ENCODE data around the gene ZFAND2A.

Gene ZFAND2A

GRCh38 chr7:1134951-1135350, 25.0 kb downstream of the ZFAND2A start:
- Histone ChIP-seq H2AFZ (ENCODE audit: low read length) (no peak overlapping the region), H3K9ac (ENCODE audit: low read depth, low read length, poor library complexity, severe bottlenecking) (no peak overlapping the region), H3K4me3 (ENCODE audit: low read length, poor library complexity, severe bottlenecking) (no peak overlapping the region), H3K4me1 (ENCODE audit: insufficient read depth, low read length, poor library complexity, severe bottlenecking) (peaks cover 8% of the 10 kb centered on the region), H3K9me3 (ENCODE audit: insufficient read depth, low read depth, low read length) (no peaks in the 10 kb centered on the region), H3K4me2 (ENCODE audit: low read depth, low read length, poor library complexity, severe bottlenecking) (no peak overlapping the region), H4K20me1 (ENCODE audit: insufficient read depth, low read length, poor library complexity, severe bottlenecking) (no peaks in the 10 kb centered on the region), H3F3A (ENCODE audit: low read depth) (no peaks in the 10 kb centered on the region), H3K36me3 (ENCODE audit: insufficient read depth, low read length) (no peaks in the 10 kb centered on the region), H3K27me3 (ENCODE audit: insufficient read depth, low read length, poor library complexity, severe bottlenecking) (no peaks in the 10 kb centered on the region), H3K79me2 (ENCODE audit: insufficient read depth, low read length) (no peaks in the 10 kb centered on the region; the same call in 1 of the 2 replicates), H3K9me2 (replicated peaks; ENCODE audit: low read depth, low read length) (no peaks in the 10 kb centered on the region)
- no peak for TF ChIP-seq EZH2phosphoT487 (IDR thresholded peaks at IDR 0.05; ENCODE audit: borderline replicate concordance)
- TF ChIP-seq, protein P1, sequence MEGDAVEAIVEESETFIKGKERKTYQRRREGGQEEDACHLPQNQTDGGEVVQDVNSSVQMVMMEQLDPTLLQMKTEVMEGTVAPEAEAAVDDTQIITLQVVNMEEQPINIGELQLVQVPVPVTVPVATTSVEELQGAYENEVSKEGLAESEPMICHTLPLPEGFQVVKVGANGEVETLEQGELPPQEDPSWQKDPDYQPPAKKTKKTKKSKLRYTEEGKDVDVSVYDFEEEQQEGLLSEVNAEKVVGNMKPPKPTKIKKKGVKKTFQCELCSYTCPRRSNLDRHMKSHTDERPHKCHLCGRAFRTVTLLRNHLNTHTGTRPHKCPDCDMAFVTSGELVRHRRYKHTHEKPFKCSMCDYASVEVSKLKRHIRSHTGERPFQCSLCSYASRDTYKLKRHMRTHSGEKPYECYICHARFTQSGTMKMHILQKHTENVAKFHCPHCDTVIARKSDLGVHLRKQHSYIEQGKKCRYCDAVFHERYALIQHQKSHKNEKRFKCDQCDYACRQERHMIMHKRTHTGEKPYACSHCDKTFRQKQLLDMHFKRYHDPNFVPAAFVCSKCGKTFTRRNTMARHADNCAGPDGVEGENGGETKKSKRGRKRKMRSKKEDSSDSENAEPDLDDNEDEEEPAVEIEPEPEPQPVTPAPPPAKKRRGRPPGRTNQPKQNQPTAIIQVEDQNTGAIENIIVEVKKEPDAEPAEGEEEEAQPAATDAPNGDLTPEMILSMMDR (conservative IDR thresholded peaks at IDR 0.05; ENCODE audit: low read length) = no peak

- Histone ChIP-seq H3K4me2 (ENCODE audit: low read depth, low read length, poor library complexity, severe bottlenecking) (no peak overlapping the region), H3K79me2 (ENCODE audit: insufficient read depth, low read length) (no peaks in the 10 kb centered on the region)
Observed at GRCh38 chr7:1131471-1132265, 28.3 kb downstream of the ZFAND2A start.

GRCh38 chr7:1130021-1130990, 29.7 kb downstream of the ZFAND2A start:
- TF ChIP-seq EZH2phosphoT487 (IDR thresholded peaks at IDR 0.05; ENCODE audit: borderline replicate concordance) = no peak
- TF ChIP-seq, protein P1 (conservative IDR thresholded peaks at IDR 0.05; ENCODE audit: low read length) = no peak
- Histone ChIP-seq H3K27me3 (ENCODE audit: insufficient read depth, low read length, poor library complexity, severe bottlenecking) (no peaks in the 10 kb centered on the region), H3K79me2 (ENCODE audit: insufficient read depth, low read length) (no peaks in the 10 kb centered on the region)

More at GRCh38 chr7:1131471-1132265, 28.3 kb downstream of the ZFAND2A start:
- Histone ChIP-seq H3K4me1 (ENCODE audit: insufficient read depth, low read length, poor library complexity, severe bottlenecking) (peaks cover 1% of the 10 kb centered on the region), H2AFZ (ENCODE audit: low read length) (no peak overlapping the region), H3K4me3 (ENCODE audit: low read length, poor library complexity, severe bottlenecking) (no peak overlapping the region), H3F3A (ENCODE audit: low read depth) (no peaks in the 10 kb centered on the region), H3K36me3 (ENCODE audit: insufficient read depth, low read length) (no peaks in the 10 kb centered on the region), H3K27me3 (ENCODE audit: insufficient read depth, low read length, poor library complexity, severe bottlenecking) (no peaks in the 10 kb centered on the region), H3K9me2 (replicated peaks; ENCODE audit: low read depth, low read length) (no peaks in the 10 kb centered on the region), H3K9me3 (ENCODE audit: insufficient read depth, low read depth, low read length) (no peaks in the 10 kb centered on the region), H3K9ac (ENCODE audit: low read depth, low read length, poor library complexity, severe bottlenecking) (no peak overlapping the region), H4K20me1 (ENCODE audit: insufficient read depth, low read length, poor library complexity, severe bottlenecking) (no peaks in the 10 kb centered on the region)
- TF ChIP-seq EZH2phosphoT487 (IDR thresholded peaks at IDR 0.05; ENCODE audit: borderline replicate concordance) = no peak
- TF ChIP-seq, protein P1 (conservative IDR thresholded peaks at IDR 0.05; ENCODE audit: low read length) = no peak

More at GRCh38 chr7:1130021-1130990, 29.7 kb downstream of the ZFAND2A start:
- Histone ChIP-seq H3K9me3 (ENCODE audit: insufficient read depth, low read depth, low read length) (no peaks in the 10 kb centered on the region), H3K9ac (ENCODE audit: low read depth, low read length, poor library complexity, severe bottlenecking) (no peak overlapping the region), H3K4me3 (ENCODE audit: low read length, poor library complexity, severe bottlenecking) (no peak overlapping the region), H3K4me2 (ENCODE audit: low read depth, low read length, poor library complexity, severe bottlenecking) (no peak overlapping the region), H2AFZ (ENCODE audit: low read length) (no peak overlapping the region), H3F3A (ENCODE audit: low read depth) (no peaks in the 10 kb centered on the region), H4K20me1 (ENCODE audit: insufficient read depth, low read length, poor library complexity, severe bottlenecking) (no peaks in the 10 kb centered on the region), H3K9me2 (replicated peaks; ENCODE audit: low read depth, low read length) (no peaks in the 10 kb centered on the region), H3K36me3 (ENCODE audit: insufficient read depth, low read length) (no peaks in the 10 kb centered on the region; the same call in 1 of the 2 replicates), H3K4me1 (ENCODE audit: insufficient read depth, low read length, poor library complexity, severe bottlenecking) (no peaks in the 10 kb centered on the region)

All from Loucy (cell line).